Loucy (cell line): Measurements from ENCODE around the gene ZNF438.

ENCODE experiments used
- CTCF ChIP-seq: fragments of 200-600 bp; sonication (generic); conservative IDR thresholded peaks from 2 replicates; pipeline ENCODE4 v1.5.1; 2014; ENCODE audit warnings: mild to moderate bottlenecking, antibody characterized with exemption, low read length
- EZH2phosphoT487 ChIP-seq: fragments of 200-600 bp; IDR thresholded peaks from 2 replicates; pipeline ENCODE4 v1.6.1; 2018; ENCODE audit warnings: antibody characterized with exemption, mild to moderate bottlenecking, moderate library complexity, borderline replicate concordance

- no peak for TF ChIP-seq CTCF
- no peak for TF ChIP-seq EZH2phosphoT487
Observed at GRCh38 chr10:30878920-30879319, 152.7 kb downstream of the ZNF438 start.
